CD4-positive, alpha-beta T cell (primary cell): ENCODE results near the gene KRTAP5-1. TPM values are rescaled to one million over a fixed set of nuclear protein-coding genes. Genes with fewer than 3 reads are reported as not detected.
A peak's percentile ranks its signal among the peaks of the same experiment; 100 is the strongest.

ENCODE experiments used
- ATAC-seq: fragments of 200-7000 bp; cut with Tn5 transposase; one replicate; pipeline ENCODE4 v1.10.0; 2022; ENCODE audit warnings: mild to moderate bottlenecking; ENCODE audit not compliant: poor library complexity
- CTCF ChIA-PET: fragments of 350-600 bp; sonication (Branson Sonifier 250); formaldehyde crosslinking; loops from one replicate; lab custom pipeline; 2021; ENCODE audit warnings: antibody characterized with exemption, inconsistent platforms; lab: Charles Lee
- POLR2A ChIA-PET: fragments of 350-600 bp; sonication (Branson Sonifier 250); formaldehyde crosslinking; loops from one replicate; lab custom pipeline; 2021; ENCODE audit warnings: antibody characterized with exemption, inconsistent platforms; lab: Charles Lee
- DNase-seq, 14 experiments: peaks; one replicate each; pipeline ENCODE4 v3.0.0-alpha.2; 2013 to 2020; ENCODE audit warnings: mixed read lengths in 2 of 14
- H3K27ac ChIP-seq, 2 donors: one replicate each; pipeline versions ENCODE4 v1.5.1 to v1.7.0; 2013; ENCODE audit warnings: low read length in 2 of 2, low read depth in 1 of 2, mild to moderate bottlenecking in 1 of 2
- H3K27me3 ChIP-seq, 2 experiments: 1 replicate in 1 of 2; 2 replicates in 1 of 2; pipeline versions ENCODE4 v1.6.1 to v1.7.0; 2013; ENCODE audit warnings: low read length in 2 of 2, control low read depth in 1 of 2, mild to moderate bottlenecking in 1 of 2, moderate library complexity in 1 of 2; ENCODE audit not compliant: insufficient read depth in 2 of 2, control insufficient read depth in 1 of 2
- H3K36me3 ChIP-seq: one replicate; pipeline ENCODE4 v1.6.1; 2013; ENCODE audit warnings: low read length, control low read depth; ENCODE audit not compliant: insufficient read depth
- H3K4me1 ChIP-seq: one replicate; pipeline ENCODE4 v1.6.1; 2013; ENCODE audit warnings: low read length, control low read depth; ENCODE audit not compliant: insufficient read depth
- H3K4me3 ChIP-seq: one replicate; pipeline ENCODE4 v1.5.1; 2013; ENCODE audit warnings: mild to moderate bottlenecking, low read length, moderate library complexity
- H3K9me3 ChIP-seq, 2 experiments: 1 replicate in 1 of 2; 2 replicates in 1 of 2; pipeline versions ENCODE4 v1.6.1 to v1.7.0; 2013; ENCODE audit warnings: low read length in 2 of 2, mild to moderate bottlenecking in 2 of 2, control low read depth in 1 of 2, moderate library complexity in 1 of 2; ENCODE audit not compliant: control insufficient read depth in 1 of 2, insufficient read depth in 1 of 2
- H3K27ac Mint-ChIP-seq: one replicate; pipeline ENCODE4 v1.8.0; 2020; ENCODE audit warnings: mixed read lengths
- H3K27me3 Mint-ChIP-seq: one replicate; pipeline ENCODE4 v1.8.0; 2021; ENCODE audit warnings: mixed read lengths
- H3K36me3 Mint-ChIP-seq: one replicate; pipeline ENCODE4 v1.8.0; 2021; ENCODE audit warnings: low read depth, mixed read lengths
- H3K4me1 Mint-ChIP-seq: one replicate; pipeline ENCODE4 v1.8.0; 2021; ENCODE audit warnings: low read depth, mixed read lengths
- H3K4me3 Mint-ChIP-seq: one replicate; pipeline ENCODE4 v1.8.0; 2020; ENCODE audit warnings: mild to moderate bottlenecking, mixed read lengths
- H3K9me3 Mint-ChIP-seq: one replicate; pipeline ENCODE4 v1.8.0; 2020; ENCODE audit warnings: mixed read lengths
- intact Hi-C, 2 experiments: fragments of 100-400 bp; cut with DNase I in 1 of 2; cut with micrococcal nuclease in 1 of 2; formaldehyde crosslinking; loops; one replicate each; pipeline versions ENCODE4 v1.15.1 to v1.9.0; 2023 to 2025; cut with DNase I, micrococcal nuclease
- total RNA-seq, 174 experiments: library from RNA in 2 of 174; stranded (reverse) in 2 of 174; gene quantifications; one replicate each; pipeline ENCODE4 v1.2.3 and lab custom pipeline; 2021 to 2026
- TF ChIP-seq, protein P1 (sequence below): fragments of 200-600 bp; IDR thresholded peaks from one replicate; pipeline ENCODE4 v1.8.0; 2022; ENCODE audit warnings: antibody characterized with exemption, mild to moderate bottlenecking

Gene KRTAP5-1
- total RNA-seq, 2 experiments from 2014 or later = not detected

DNA sequence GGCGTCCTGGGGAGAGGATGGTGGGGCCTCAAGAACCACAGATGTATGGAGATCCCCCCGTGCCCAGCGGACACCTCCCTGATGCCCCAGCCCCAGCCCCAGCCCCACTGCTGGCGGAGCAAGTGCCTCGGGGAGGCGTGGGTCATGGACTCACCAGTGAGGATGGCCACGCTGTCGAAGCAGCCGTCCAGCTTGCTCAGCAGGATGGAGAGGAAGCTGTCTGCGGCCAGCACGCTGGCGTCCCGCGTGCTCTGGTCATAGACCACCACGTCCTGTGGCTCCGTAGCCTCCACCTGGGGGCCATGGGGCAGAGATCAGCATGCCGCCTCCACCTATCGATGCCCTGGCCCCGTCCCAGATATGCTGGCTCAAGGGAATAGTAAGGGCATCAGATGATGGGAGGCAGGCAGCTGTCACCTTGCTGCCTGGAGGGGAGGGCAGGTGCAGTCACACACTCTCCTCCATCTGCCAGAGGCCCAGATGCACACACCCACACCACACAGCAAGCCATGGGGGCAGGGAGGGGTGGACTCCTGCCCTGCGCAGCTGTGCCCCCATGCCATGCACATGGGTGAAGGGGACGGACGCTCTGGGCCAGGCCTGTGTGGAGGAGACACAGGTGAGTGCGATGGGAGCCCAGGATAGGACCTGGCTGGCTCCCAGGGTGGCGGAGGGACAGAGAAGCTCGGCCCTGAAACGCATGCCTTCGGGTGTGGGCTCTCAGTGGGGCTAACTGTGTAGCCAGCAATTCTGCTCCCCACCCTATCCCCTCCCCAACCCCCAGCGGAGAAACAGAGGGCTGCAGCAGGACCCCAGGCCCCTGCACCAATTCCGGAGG lies 21.2 kb downstream of the KRTAP5-1 start:
- POLR2A ChIA-PET = no interaction called here
- peaks cover 8% of the 10 kb centered on the region for H3K4me1 ChIP-seq
- peaks cover 8% of the 10 kb centered on the region for H3K36me3 Mint-ChIP-seq
- no peak for ATAC-seq
- TF ChIP-seq, protein P1, sequence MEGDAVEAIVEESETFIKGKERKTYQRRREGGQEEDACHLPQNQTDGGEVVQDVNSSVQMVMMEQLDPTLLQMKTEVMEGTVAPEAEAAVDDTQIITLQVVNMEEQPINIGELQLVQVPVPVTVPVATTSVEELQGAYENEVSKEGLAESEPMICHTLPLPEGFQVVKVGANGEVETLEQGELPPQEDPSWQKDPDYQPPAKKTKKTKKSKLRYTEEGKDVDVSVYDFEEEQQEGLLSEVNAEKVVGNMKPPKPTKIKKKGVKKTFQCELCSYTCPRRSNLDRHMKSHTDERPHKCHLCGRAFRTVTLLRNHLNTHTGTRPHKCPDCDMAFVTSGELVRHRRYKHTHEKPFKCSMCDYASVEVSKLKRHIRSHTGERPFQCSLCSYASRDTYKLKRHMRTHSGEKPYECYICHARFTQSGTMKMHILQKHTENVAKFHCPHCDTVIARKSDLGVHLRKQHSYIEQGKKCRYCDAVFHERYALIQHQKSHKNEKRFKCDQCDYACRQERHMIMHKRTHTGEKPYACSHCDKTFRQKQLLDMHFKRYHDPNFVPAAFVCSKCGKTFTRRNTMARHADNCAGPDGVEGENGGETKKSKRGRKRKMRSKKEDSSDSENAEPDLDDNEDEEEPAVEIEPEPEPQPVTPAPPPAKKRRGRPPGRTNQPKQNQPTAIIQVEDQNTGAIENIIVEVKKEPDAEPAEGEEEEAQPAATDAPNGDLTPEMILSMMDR = no peak
- CTCF ChIA-PET = interaction anchor here (1.5 to 2.8 kb wide), 2 partner anchors 11 to 17 kb away, joined by 5 to 18 read pairs; no protein-coding TSS in a partner anchor
- no peaks in the 10 kb centered on the region for H3K9me3 ChIP-seq
- H3K27ac ChIP-seq = no peak overlapping the region
- DNase-seq = peak in 2 of 14 experiments; percentile 14 to 29
- no peaks in the 10 kb centered on the region for H3K4me1 Mint-ChIP-seq
- H3K27ac Mint-ChIP-seq = no peak overlapping the region
- intact Hi-C loops = no loop called here
- peaks cover 2% of the 10 kb centered on the region for H3K27me3 Mint-ChIP-seq
- H3K4me3 ChIP-seq = no peak overlapping the region
- H3K9me3 Mint-ChIP-seq = no peaks in the 10 kb centered on the region
- H3K36me3 ChIP-seq = no peaks in the 10 kb centered on the region
- H3K4me3 Mint-ChIP-seq = no peak overlapping the region
- no peaks in the 10 kb centered on the region for H3K27me3 ChIP-seq

DNA sequence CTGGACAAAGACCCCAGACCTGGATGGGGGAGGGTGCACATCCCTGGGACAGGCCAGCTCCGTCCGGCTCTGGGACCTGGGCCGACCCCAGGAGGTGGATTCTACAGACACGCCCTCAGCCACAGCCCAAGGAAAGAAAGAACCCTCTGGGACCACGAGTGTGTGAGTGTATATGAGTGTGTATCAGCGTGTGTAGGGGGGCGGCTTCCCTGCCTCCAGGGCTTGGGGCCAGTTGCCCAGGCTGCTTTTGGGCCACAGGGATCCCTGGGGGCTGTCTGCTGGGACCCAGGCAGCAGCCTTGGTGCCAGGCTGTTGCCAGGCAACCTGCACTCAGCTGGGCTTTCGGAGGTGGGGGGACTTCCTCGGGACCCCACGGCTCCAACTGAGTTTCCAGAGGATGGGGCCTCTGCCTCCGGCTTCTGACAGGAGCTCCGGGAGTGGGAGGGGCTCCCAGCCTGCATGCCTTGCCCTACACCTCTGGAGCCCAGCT lies 21.9 kb downstream of the KRTAP5-1 start:
- no peak overlapping the region for H3K4me3 ChIP-seq
- ATAC-seq (no peak), DNase-seq (peak in 2 of 14 experiments; percentile 12 to 23)
- POLR2A ChIA-PET = no interaction called here
- Mint-ChIP-seq H3K27ac (no peak overlapping the region), H3K4me3 (no peak overlapping the region), H3K9me3 (no peaks in the 10 kb centered on the region), H3K36me3 (peaks cover 11% of the 10 kb centered on the region), H3K4me1 (no peaks in the 10 kb centered on the region), H3K27me3 (peaks cover 5% of the 10 kb centered on the region)
- no peaks in the 10 kb centered on the region for H3K9me3 ChIP-seq
- H3K36me3 ChIP-seq = no peaks in the 10 kb centered on the region
- TF ChIP-seq, protein P1 = no peak
- intact Hi-C loops = no loop called here
- peaks cover under 1% of the 10 kb centered on the region for H3K4me1 ChIP-seq
- no peak overlapping the region for H3K27ac ChIP-seq
- no peaks in the 10 kb centered on the region for H3K27me3 ChIP-seq
- CTCF ChIA-PET = no interaction called here

DNA sequence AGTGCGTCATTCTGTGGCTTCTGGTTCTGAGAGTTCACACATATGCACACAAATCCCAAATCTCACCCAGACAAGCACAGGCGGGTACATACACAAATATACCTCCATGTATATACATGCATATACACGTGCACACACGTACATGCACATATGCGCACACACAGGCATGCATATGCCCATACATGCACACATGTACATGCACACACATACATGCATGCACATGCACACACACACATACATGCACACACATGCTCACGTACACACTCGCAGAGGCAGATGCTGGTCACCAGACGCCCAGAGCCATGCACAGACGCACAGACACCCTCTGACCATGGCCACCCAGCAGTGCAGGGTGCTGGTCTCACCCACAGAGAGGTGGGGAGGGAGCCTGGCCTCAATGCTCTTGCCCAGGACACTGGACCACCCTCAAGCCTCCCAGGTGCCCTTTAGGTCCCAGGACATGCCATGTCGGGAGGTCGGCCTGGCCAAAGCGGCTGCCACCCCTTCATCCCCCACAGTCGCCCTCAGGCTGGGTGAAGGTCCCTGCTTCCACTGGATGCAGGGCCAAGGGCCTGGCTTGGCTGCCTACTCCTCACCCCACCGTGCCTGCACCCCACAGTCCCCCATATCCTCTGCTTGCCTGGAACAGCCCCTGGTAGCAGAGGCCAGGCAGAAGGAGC lies 22.5 kb downstream of the KRTAP5-1 start:
- intact Hi-C loops = no loop called here
- Mint-ChIP-seq H3K27ac (peak overlapping the region; percentile 35), H3K9me3 (no peaks in the 10 kb centered on the region), H3K4me1 (no peaks in the 10 kb centered on the region), H3K4me3 (peak overlapping the region; percentile 6), H3K36me3 (peaks cover 13% of the 10 kb centered on the region), H3K27me3 (peaks cover 8% of the 10 kb centered on the region)
- H3K4me1 ChIP-seq = no peaks in the 10 kb centered on the region
- no peak overlapping the region for H3K27ac ChIP-seq
- DNase-seq = peak in 1 of 14 experiments; percentile 33
- POLR2A ChIA-PET = no interaction called here
- TF ChIP-seq, protein P1 = no peak
- CTCF ChIA-PET = no interaction called here
- no peaks in the 10 kb centered on the region for H3K9me3 ChIP-seq
- H3K36me3 ChIP-seq = peaks cover 4% of the 10 kb centered on the region
- no peak for ATAC-seq
- H3K27me3 ChIP-seq = no peaks in the 10 kb centered on the region
- H3K4me3 ChIP-seq = no peak overlapping the region
